HCT116 (cell line): ENCODE data around the gene C2. TPM values are rescaled to one million over a fixed set of nuclear protein-coding genes. Genes with fewer than 3 reads are reported as not detected.

Source experiments
- ATAC-seq: fragments of 200-7000 bp; cut with Tn5 transposase; 2 replicates; pipeline ENCODE4 v1.9.1; 2020; ENCODE audit warnings: mild to moderate bottlenecking, moderate library complexity
- BruUV-seq: library from RNA; stranded (reverse); fragments of 400-500 nt; replicated peaks from 2 replicates; lab custom pipeline; 2021; lab: Mats Ljungman, UMichigan
- CTCF ChIA-PET: fragments of 300-600 bp; sonication (Branson Sonifier 250); formaldehyde crosslinking; loops from one replicate; lab custom pipeline; 2021; ENCODE audit warnings: antibody characterized with exemption; lab: Charles Lee
- POLR2A ChIA-PET: fragments of 300-600, 350-600 bp; sonication (Branson Sonifier 250); formaldehyde crosslinking; loops from one replicate; lab custom pipeline; 2021; ENCODE audit warnings: antibody characterized with exemption; lab: Charles Lee
- RAD21 ChIA-PET, 2 experiments: fragments of 300-600 bp; sonication (Branson Sonifier 250); formaldehyde crosslinking; loops; one replicate each; lab custom pipeline; 2023; ENCODE audit warnings: low total read pairs in 2 of 2; ENCODE audit not compliant: uncharacterized antibody in 2 of 2, unreplicated experiment in 2 of 2, low non-redundant PET in 1 of 2; lab: Charles Lee
- DNase-seq: peaks from one replicate; pipeline ENCODE4 v3.0.0-alpha.2; 2010; ENCODE audit warnings: low read depth, low spot score
- H2AFZ ChIP-seq: fragments of 200-600 bp; shearing (Covaris generic), sonication (generic); 2 replicates; pipeline ENCODE4 v1.6.1; 2017; ENCODE audit warnings: low read depth, mixed run types, mixed read lengths, antibody characterized with exemption, low read length; ENCODE audit not compliant: poor library complexity, severe bottlenecking
- H3K27ac ChIP-seq: 2 replicates; pipeline ENCODE4 v1.5.1; 2012; ENCODE audit warnings: low read depth, low read length
- H3K27me3 ChIP-seq: fragments of 200-600 bp; sonication (generic); 2 replicates; pipeline ENCODE4 v1.6.1; 2016; ENCODE audit warnings: mixed run types, low read length, mixed read lengths; ENCODE audit not compliant: insufficient read depth
- H3K36me3 ChIP-seq, 2 experiments: fragments of 200-500 bp in 1 of 2; fragments of 200-600 bp in 1 of 2; sonication (Bioruptor generic) in 1 of 2; sonication (generic) in 1 of 2; 2 replicates each; pipeline versions ENCODE4 v1.5.1 to v1.6.1; 2014 to 2016; ENCODE audit warnings: low read length in 2 of 2, inconsistent platforms in 1 of 2, mixed read lengths in 1 of 2, mixed run types in 1 of 2; ENCODE audit not compliant: insufficient read depth in 2 of 2, control insufficient read depth in 1 of 2
- H3K4me1 ChIP-seq, 2 experiments: fragments of 200-600 bp in 1 of 2; sonication (generic) in 1 of 2; 2 replicates each; pipeline versions ENCODE4 v1.5.1 to v1.6.1; 2012 to 2017; ENCODE audit warnings: low read length in 2 of 2, inconsistent platforms in 1 of 2, mild to moderate bottlenecking in 1 of 2, mixed read lengths in 1 of 2, mixed run types in 1 of 2, moderate library complexity in 1 of 2; ENCODE audit not compliant: insufficient read depth in 2 of 2, control insufficient read depth in 1 of 2
- H3K4me2 ChIP-seq: fragments of 200-600 bp; sonication (generic); 2 replicates; pipeline ENCODE4 v1.6.1; 2017; ENCODE audit warnings: mixed run types, low read length, mixed read lengths
- H3K4me3 ChIP-seq, 2 experiments: fragments of 200-600 bp in 1 of 2; sonication (generic) in 1 of 2; replicated peaks in 1 of 2; 2 replicates each; pipeline ENCODE4 v1.5.1; 2011 to 2016; ENCODE audit warnings: low read length in 2 of 2, control low read depth in 1 of 2, low read depth in 1 of 2, mild to moderate bottlenecking in 1 of 2, mixed read lengths in 1 of 2, mixed run types in 1 of 2
- H3K79me2 ChIP-seq: fragments of 200-600 bp; sonication (generic); 2 replicates; pipeline ENCODE4 v1.6.1; 2017; ENCODE audit warnings: mild to moderate bottlenecking, mixed run types, low read length, moderate library complexity, mixed read lengths; ENCODE audit not compliant: insufficient read depth
- H3K9ac ChIP-seq: fragments of 200-600 bp; sonication (generic); 2 replicates; pipeline ENCODE4 v1.6.1; 2016; ENCODE audit warnings: low read length, mixed read lengths
- H3K9me2 ChIP-seq: fragments of 200-600 bp; sonication (generic), shearing (Covaris generic); 2 replicates; pipeline ENCODE4 v1.6.1; 2017; ENCODE audit warnings: mixed run types, mild to moderate bottlenecking, moderate library complexity; ENCODE audit not compliant: insufficient read depth
- H3K9me3 ChIP-seq, 2 experiments: fragments of 200-500 bp in 1 of 2; fragments of 200-600 bp in 1 of 2; sonication (Bioruptor generic) in 1 of 2; sonication (generic) in 1 of 2; 2 replicates each; pipeline ENCODE4 v1.6.1; 2014 to 2017; ENCODE audit warnings: low read length in 2 of 2, mixed read lengths in 2 of 2, inconsistent platforms in 1 of 2, low read depth in 1 of 2, mild to moderate bottlenecking in 1 of 2, mixed run types in 1 of 2, moderate library complexity in 1 of 2; ENCODE audit not compliant: control insufficient read depth in 1 of 2, insufficient read depth in 1 of 2
- H4K20me1 ChIP-seq: fragments of 200-600 bp; sonication (generic), shearing (Covaris generic); 2 replicates; pipeline ENCODE4 v1.6.1; 2017; ENCODE audit warnings: mixed run types, mild to moderate bottlenecking, moderate library complexity; ENCODE audit not compliant: insufficient read depth
- CEBPB ChIP-seq: IDR thresholded peaks from 2 replicates; pipeline ENCODE4 v1.6.1; 2012; ENCODE audit warnings: low read depth
- EGR1 ChIP-seq: IDR thresholded peaks from 2 replicates; pipeline ENCODE4 v1.6.1; 2012; ENCODE audit warnings: low read depth
- ELF1 ChIP-seq: IDR thresholded peaks from 2 replicates; pipeline ENCODE4 v1.6.1; 2012; ENCODE audit warnings: low read depth, borderline replicate concordance
- EZH2phosphoT487 ChIP-seq: fragments of 200-600 bp; IDR thresholded peaks from 2 replicates; pipeline ENCODE4 v1.6.1; 2018; ENCODE audit warnings: antibody characterized with exemption, borderline replicate concordance
- JUND ChIP-seq: IDR thresholded peaks from 2 replicates; pipeline ENCODE4 v1.6.1; 2012
- POLR2A ChIP-seq: IDR thresholded peaks from 2 replicates; pipeline ENCODE4 v1.7.0; 2011; ENCODE audit warnings: borderline replicate concordance; ENCODE audit not compliant: insufficient read depth, insufficient read length; ENCODE audit errors: extremely low read depth
- POLR2AphosphoS5 ChIP-seq: IDR thresholded peaks from 2 replicates; pipeline ENCODE4 v1.6.1; 2011; ENCODE audit warnings: mild to moderate bottlenecking, low read depth, low read length, moderate library complexity
- RAD21 ChIP-seq: IDR thresholded peaks from 2 replicates; pipeline ENCODE4 v1.6.1; 2012; ENCODE audit warnings: low read depth, mild to moderate bottlenecking
- REST ChIP-seq: IDR thresholded peaks from 2 replicates; pipeline ENCODE4 v1.6.1; 2012; ENCODE audit warnings: low read depth
- SIN3A ChIP-seq: IDR thresholded peaks from 2 replicates; pipeline ENCODE4 v1.6.1; 2012; ENCODE audit warnings: low read depth
- SP1 ChIP-seq: IDR thresholded peaks from 2 replicates; pipeline ENCODE4 v1.6.1; 2012; ENCODE audit warnings: low read depth
- SRF ChIP-seq: IDR thresholded peaks from 2 replicates; pipeline ENCODE4 v1.6.1; 2012; ENCODE audit warnings: low read depth
- YY1 ChIP-seq: IDR thresholded peaks from 2 replicates; pipeline ENCODE4 v1.6.1; 2011; ENCODE audit warnings: low read length, low read depth, moderate library complexity, mild to moderate bottlenecking; ENCODE audit not compliant: insufficient replicate concordance; ENCODE audit errors: extremely low read depth
- ZBTB33 ChIP-seq: IDR thresholded peaks from 2 replicates; pipeline ENCODE4 v1.6.1; 2011; ENCODE audit warnings: mild to moderate bottlenecking, low read length, moderate library complexity; ENCODE audit not compliant: insufficient replicate concordance; ENCODE audit errors: extremely low read depth
- ZFX ChIP-seq: fragments of 450-650 bp; IDR thresholded peaks from 2 replicates; pipeline ENCODE4 v1.6.1; 2017
- ZNF274 ChIP-seq: fragments of 200-500 bp; sonication (Bioruptor generic); IDR thresholded peaks from 2 replicates; pipeline ENCODE4 v1.6.1; 2014; ENCODE audit warnings: mild to moderate bottlenecking, low read depth, low read length, inconsistent platforms
- intact Hi-C: fragments of 100-400 bp; cut with micrococcal nuclease; formaldehyde crosslinking; loops from 2 replicates; pipeline ENCODE4 v1.10.0; 2022
- total RNA-seq: library from RNA; stranded (reverse); gene quantifications from one replicate; pipeline ENCODE4 v1.2.1, GENCODE V29; 2021; ENCODE audit not compliant: unreplicated experiment
- TF ChIP-seq, protein P1 (sequence below), 3 experiments: fragments of 200-600 bp in 1 of 3; sonication (generic) in 1 of 3; IDR thresholded peaks in 2 of 3; conservative IDR thresholded peaks in 1 of 3; 2 replicates each; pipeline ENCODE4 v1.5.1; 2012 to 2017; ENCODE audit warnings: low read depth in 2 of 3, low read length in 2 of 3, antibody characterized with exemption in 1 of 3, borderline replicate concordance in 1 of 3, control low read depth in 1 of 3, mild to moderate bottlenecking in 1 of 3, mixed read lengths in 1 of 3, mixed run types in 1 of 3, moderate library complexity in 1 of 3; ENCODE audit not compliant: insufficient read depth in 1 of 3

Gene C2
- total RNA-seq, 1 experiment from 2014 or later: 3.1 TPM

- RAD21 ChIA-PET: no interaction called here
- no peaks in the 10 kb centered on the region for H3K4me1 ChIP-seq
- no peak overlapping the region for H3K9ac ChIP-seq
- no peaks in the 10 kb centered on the region for H4K20me1 ChIP-seq
- H3K36me3 ChIP-seq: peaks cover 35 to 47% of the 10 kb centered on the region in 2 experiments
- H3K4me3 ChIP-seq: no peak overlapping the region
- intact Hi-C loops: no loop called here
- TF ChIP-seq REST: no peak
- TF ChIP-seq RAD21: no peak
- TF ChIP-seq SIN3A: no peak
- TF ChIP-seq JUND: no peak
- TF ChIP-seq ZBTB33: no peak
- TF ChIP-seq, protein P1, sequence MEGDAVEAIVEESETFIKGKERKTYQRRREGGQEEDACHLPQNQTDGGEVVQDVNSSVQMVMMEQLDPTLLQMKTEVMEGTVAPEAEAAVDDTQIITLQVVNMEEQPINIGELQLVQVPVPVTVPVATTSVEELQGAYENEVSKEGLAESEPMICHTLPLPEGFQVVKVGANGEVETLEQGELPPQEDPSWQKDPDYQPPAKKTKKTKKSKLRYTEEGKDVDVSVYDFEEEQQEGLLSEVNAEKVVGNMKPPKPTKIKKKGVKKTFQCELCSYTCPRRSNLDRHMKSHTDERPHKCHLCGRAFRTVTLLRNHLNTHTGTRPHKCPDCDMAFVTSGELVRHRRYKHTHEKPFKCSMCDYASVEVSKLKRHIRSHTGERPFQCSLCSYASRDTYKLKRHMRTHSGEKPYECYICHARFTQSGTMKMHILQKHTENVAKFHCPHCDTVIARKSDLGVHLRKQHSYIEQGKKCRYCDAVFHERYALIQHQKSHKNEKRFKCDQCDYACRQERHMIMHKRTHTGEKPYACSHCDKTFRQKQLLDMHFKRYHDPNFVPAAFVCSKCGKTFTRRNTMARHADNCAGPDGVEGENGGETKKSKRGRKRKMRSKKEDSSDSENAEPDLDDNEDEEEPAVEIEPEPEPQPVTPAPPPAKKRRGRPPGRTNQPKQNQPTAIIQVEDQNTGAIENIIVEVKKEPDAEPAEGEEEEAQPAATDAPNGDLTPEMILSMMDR (IDR thresholded peaks at IDR 0.05 in 2 of 3, conservative IDR thresholded peaks at IDR 0.05 in 1 of 3; ENCODE audit: borderline replicate concordance in 1 of 3, insufficient read depth in 1 of 3, low read depth in 2 of 3, low read length in 2 of 3): no peak
- no peak for TF ChIP-seq POLR2A
- no peak for TF ChIP-seq SRF
- TF ChIP-seq YY1: no peak
- TF ChIP-seq ZNF274: no peak
- no peak for TF ChIP-seq ELF1
- no peak for TF ChIP-seq EGR1
- no peak for TF ChIP-seq ZFX
- TF ChIP-seq CEBPB: no peak
- TF ChIP-seq SP1: no peak
- no peak for TF ChIP-seq POLR2AphosphoS5
- TF ChIP-seq EZH2phosphoT487: no peak
- H3K9me3 ChIP-seq: no peaks in the 10 kb centered on the region
- H3K27me3 ChIP-seq: no peaks in the 10 kb centered on the region
- DNase-seq (no peak), ATAC-seq (no peak)
- no peaks in the 10 kb centered on the region for H3K79me2 ChIP-seq
- CTCF ChIA-PET: no interaction called here
- no peak overlapping the region for H3K4me2 ChIP-seq
- POLR2A ChIA-PET: no interaction called here
- H3K9me2 ChIP-seq: no peaks in the 10 kb centered on the region
- no TSS peak for BruUV-seq
- no peak overlapping the region for H3K27ac ChIP-seq
- H2AFZ ChIP-seq: no peak overlapping the region
These were observed 46.2 kb upstream of the C2 start for GRCh38 chr6:31881136-31881859.
